ENCODE measurements around the gene MAGOH. TPM values are rescaled to one million over a fixed set of nuclear protein-coding genes. Genes with fewer than 3 reads are reported as not detected.

MAGOH gene
- total and polyA plus RNA-seq, 8 donors: 31.8 to 88.3 (median 76.8) TPM

DNA sequence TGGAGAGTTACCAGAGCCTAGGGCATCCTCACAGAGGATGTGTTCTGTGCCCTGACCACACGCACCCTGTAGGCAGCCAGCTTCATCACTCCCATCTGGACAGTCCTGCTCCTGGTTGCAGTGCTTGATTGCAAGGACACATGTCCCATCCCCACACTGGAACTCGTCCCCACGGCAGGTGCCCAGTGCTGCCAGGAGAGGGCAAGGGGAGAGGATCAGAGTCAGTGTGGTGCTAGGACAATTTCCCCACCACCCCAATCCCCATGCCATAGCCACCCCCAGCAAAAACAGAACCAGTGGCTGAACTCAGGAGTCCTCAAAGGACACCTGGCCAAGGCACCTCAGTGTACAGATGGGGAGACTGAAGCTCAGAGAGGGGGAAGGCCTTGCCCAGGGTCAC is 37.2 kb upstream of the MAGOH start:
- H3K9me3 ChIP-seq: no peaks in the 10 kb centered on the region
- H3K4me1 ChIP-seq: no peaks in the 10 kb centered on the region
- intact Hi-C loops (cut with DNase I): no loop called here
- no peak overlapping the region for H3K4me3 ChIP-seq
- TF ChIP-seq CTCF (IDR thresholded peaks at IDR 0.05): no peak
- H3K27ac ChIP-seq: no peak overlapping the region
- no peak for ATAC-seq
- peaks cover 0 to 50% of the 10 kb centered on the region in 2 donors for H3K36me3 ChIP-seq
- no peaks in the 10 kb centered on the region for H3K27me3 ChIP-seq
- no peak for DNase-seq

GRCh38 chr1:53274541-53275185 is 36.3 kb upstream of the MAGOH start:
- intact Hi-C loops (cut with DNase I): no loop called here

DNA sequence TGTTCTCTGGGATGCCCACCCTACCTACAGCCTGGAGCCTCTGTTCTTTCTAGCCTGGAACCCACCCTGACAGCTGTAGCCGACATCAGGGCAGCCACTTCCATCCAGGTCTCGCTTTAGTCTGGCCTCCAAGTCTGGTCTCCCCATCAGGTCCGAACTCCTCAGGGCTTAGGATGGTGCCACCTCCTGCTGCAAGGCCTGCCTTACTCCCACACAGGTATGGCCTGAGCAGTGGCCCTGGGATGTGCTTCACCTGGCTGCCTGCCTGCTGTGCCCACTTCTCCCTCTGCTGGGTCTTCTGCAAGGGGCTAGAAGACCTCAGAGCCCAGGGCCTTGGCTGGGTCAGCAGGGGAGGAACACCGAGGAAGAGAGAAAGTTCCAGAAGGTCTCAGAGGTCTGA is 35.7 kb upstream of the MAGOH start:
- intact Hi-C loops (cut with DNase I): no loop called here
- Histone ChIP-seq H3K4me3 (no peak overlapping the region), H3K27ac (no peak overlapping the region), H3K4me1 (no peaks in the 10 kb centered on the region), H3K36me3 (peaks cover 0 to 37% of the 10 kb centered on the region in 2 donors), H3K27me3 (no peaks in the 10 kb centered on the region), H3K9me3 (no peaks in the 10 kb centered on the region)
- no peak for TF ChIP-seq CTCF (IDR thresholded peaks at IDR 0.05)
- DNase-seq (no peak), ATAC-seq (no peak)

More at GRCh38 chr1:53274541-53275185, 36.3 kb upstream of the MAGOH start:
- Histone ChIP-seq H3K27ac (no peak overlapping the region), H3K4me3 (no peak overlapping the region), H3K4me1 (no peaks in the 10 kb centered on the region), H3K36me3 (peaks cover 0 to 41% of the 10 kb centered on the region in 2 donors), H3K27me3 (no peaks in the 10 kb centered on the region), H3K9me3 (no peaks in the 10 kb centered on the region)
- TF ChIP-seq CTCF (IDR thresholded peaks at IDR 0.05): no peak
- DNase-seq: no peak
- no peak for ATAC-seq

- no peaks in the 10 kb centered on the region for H3K9me3 ChIP-seq
- DNase-seq (no peak), ATAC-seq (no peak)
- H3K27me3 ChIP-seq: no peaks in the 10 kb centered on the region
- H3K4me1 ChIP-seq: no peaks in the 10 kb centered on the region
- peaks cover 0 to 37% of the 10 kb centered on the region in 2 donors for H3K36me3 ChIP-seq
- intact Hi-C loops (cut with DNase I): no loop called here
- no peak overlapping the region for H3K27ac ChIP-seq
- no peak overlapping the region for H3K4me3 ChIP-seq
- TF ChIP-seq CTCF (IDR thresholded peaks at IDR 0.05): no peak
Observed at GRCh38 chr1:53273526-53273925, 35.2 kb upstream of the MAGOH start.

- Histone ChIP-seq H3K27me3 (no peaks in the 10 kb centered on the region), H3K36me3 (peaks cover 0 to 39% of the 10 kb centered on the region in 2 donors), H3K4me3 (no peak overlapping the region), H3K4me1 (no peaks in the 10 kb centered on the region), H3K27ac (no peak overlapping the region), H3K9me3 (no peaks in the 10 kb centered on the region)
- intact Hi-C loops (cut with DNase I): no loop called here
- TF ChIP-seq CTCF (IDR thresholded peaks at IDR 0.05): no peak
- ATAC-seq (no peak), DNase-seq (no peak)
Observed at GRCh38 chr1:53272349-53272748, 34.0 kb upstream of the MAGOH start.
